SKM-1 treated with dmso at 0.1 percent for 144 hours (cell line): Measurements from ENCODE around the gene FYN.

Experiments used
- DNase-seq: peaks from one replicate; lab custom pipeline; 2025; ENCODE audit not compliant: unreplicated experiment; lab: John Stamatoyannopoulos, UW

Gene FYN

DNA sequence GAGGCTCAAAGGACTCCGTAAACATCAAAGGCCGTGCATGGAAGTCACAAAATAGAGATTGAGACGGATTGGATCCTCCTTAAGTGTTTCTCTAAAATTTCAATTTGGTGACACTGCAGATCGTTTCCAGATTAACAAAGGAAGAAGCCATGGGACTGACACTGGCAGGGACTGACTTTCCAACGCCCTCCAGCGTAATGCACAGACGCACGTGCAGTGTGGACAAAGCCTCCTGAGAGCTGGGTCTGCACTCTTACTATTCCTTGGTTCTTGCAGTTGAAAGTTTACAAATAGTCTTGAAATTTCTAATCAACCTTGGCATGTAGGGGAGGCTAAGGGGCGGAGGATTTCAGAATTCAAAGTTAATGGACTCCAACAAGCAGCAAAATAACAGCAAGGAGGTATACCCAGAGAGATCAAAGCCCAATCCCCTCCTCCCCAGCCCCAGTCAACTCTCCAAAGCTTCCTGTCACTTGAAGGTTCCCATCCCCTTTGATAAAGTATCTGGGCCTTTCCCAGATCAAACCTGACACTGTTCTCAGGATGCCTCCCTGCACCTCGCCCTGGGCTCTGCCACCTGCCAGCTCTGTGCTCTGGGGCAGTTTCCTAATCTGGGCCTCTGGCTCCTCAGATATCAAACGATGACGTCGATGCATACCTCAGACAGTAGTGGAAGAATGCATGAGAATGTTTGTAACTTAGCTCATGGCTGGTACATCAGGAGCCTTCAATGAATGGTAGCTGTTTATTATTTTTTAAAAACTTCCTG lies 161.1 kb downstream of the FYN start:
- no peak for DNase-seq

- no peak for DNase-seq
These were observed 161.8 kb downstream of the FYN start for GRCh38 chr6:111711476-111711875.

DNA sequence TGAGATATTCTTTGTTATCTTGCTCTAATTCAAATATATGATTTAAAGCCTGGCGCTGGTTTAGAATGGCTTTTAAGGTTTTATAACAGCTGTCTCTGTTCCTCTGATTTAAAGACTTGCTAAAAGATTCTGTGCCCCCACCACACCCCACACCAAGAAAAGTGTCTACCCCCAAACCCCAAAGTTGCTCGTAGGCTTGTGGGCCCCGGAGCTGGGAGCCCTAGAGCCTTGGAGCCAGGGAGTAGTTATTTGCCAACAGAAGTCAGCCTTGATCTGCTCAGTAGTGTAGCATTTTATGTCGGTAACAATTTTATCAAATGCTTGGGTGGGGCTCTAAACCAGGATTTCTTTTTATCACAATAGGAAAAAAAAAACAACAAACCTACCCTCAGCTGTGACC lies 162.3 kb downstream of the FYN start:
- DNase-seq: no peak

DNA sequence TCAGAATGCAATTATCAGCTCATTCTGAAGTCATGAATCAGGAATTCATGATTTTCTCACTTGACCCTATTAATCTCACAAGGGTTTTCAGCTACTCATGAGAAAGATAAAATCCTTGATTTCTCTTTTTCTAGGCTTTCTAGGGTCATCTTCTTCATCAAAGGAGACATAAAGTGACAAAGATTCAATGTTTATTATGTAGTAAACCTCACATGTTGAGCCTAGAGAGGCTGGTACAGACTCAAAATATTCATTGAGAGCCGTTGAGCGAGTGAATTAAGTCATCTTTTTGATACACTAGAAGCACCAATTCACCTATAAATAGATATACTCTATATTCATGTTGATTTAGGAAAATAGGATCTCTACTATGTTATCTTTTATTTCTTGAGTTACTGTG lies 162.8 kb downstream of the FYN start:
- no peak for DNase-seq

DNA sequence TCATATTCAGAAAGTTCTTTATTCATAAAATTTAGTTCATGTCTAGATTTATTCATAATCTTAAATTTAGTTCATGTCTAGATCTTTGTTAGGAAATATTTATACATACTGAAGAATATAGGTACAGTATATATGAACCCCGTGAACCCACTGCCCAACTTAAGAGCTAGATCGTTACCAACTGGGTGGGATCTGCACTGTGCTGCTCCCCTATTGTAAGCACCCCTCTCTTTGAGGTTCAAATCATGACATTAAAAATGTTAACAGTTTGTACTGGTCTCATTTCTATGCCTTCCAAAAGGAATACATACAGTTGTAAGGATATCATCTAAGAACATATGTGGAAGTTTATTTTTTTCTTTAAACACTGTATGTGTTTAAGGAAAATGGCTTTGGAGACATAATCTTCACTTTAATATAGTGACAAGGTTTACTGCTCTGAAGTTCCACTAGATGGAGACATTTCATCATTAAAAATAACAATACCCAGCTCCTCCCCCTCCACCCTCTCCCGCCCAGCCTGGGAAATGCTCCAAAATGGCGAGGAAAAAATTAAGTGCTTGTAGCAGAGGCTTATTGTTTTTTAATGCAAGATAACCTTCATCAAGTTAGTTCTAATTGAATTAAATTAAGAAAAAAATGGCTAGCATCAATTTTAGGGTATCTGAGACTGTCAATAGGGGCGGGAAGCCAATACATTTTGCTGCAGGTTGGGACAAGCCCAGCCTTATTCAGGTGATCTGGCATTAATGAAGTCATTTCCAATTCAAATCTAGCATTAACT lies 163.4 kb downstream of the FYN start:
- peak; percentile 70 for DNase-seq

- DNase-seq: no peak
These were observed 164.1 kb downstream of the FYN start for GRCh38 chr6:111709201-111709600.

GRCh38 chr6:111707773-111708172 lies 165.5 kb downstream of the FYN start:
- no peak for DNase-seq

- DNase-seq: no peak
These were observed 166.3 kb downstream of the FYN start for GRCh38 chr6:111706841-111707391.

GRCh38 chr6:111703723-111704122 lies 169.5 kb downstream of the FYN start:
- no peak for DNase-seq

DNA sequence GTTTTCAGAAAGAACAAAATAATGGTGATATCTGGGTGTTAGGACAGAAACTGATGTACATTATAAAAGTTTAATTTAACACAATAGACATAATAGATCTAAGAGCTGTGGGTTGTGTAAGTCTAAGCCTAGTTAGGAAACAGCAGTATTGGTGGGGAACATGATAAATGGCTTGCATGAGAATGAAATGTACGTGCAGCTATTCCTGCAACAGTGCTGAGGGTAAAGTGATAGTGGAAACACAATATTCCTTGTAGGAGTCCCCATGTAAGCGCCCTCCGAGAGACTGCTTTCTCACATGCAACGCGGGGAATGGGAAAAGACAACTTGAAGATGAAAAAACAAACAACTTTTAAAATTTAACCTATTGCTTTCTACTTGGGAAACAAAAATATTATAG lies 171.0 kb downstream of the FYN start:
- DNase-seq: no peak

DNA sequence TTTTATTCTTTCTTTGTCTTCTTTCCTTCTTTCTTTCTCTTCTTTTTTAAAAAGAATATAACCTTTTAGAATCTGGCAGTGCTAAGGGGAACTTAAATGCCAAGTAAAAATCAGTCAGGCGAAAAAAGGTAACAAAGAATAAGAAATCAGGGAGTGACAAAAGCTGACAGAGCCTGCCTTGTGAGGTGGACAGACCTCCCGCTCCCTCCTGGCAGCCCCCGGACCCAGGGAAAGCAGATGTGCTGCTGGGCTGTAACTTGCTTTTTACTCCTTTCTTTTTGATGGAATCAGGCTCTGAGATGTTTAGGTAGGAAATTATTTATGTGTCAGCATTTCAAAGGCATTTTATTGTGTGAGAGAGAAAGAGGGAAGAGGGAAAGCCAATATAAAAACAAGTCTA lies 172.1 kb downstream of the FYN start:
- DNase-seq: no peak

GRCh38 chr6:111700135-111700690 lies 173.0 kb downstream of the FYN start:
- no peak for DNase-seq

GRCh38 chr6:111699123-111699522 lies 174.1 kb downstream of the FYN start:
- DNase-seq: no peak

DNA sequence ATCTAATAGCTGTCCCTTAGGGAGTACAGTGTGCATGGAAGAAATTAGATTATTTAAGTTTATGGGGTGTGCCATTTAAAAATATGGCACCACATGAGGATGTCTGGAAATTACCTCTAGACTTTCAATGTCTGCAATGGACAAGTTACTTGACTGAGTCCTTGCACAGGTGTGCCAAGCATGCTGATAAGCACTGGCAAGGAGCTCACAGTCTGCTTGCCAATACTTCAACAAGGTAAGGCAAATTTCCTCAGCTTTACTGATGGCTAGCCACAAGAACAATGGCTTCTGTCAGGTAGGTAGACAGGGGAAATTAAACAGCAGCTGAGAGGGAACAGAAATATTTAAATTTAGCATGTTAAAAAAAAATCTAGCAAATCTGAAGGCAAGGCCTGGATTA lies 176.4 kb downstream of the FYN start:
- DNase-seq: no peak

GRCh38 chr6:111692327-111693164 lies 180.7 kb downstream of the FYN start:
- DNase-seq: no peak

DNA sequence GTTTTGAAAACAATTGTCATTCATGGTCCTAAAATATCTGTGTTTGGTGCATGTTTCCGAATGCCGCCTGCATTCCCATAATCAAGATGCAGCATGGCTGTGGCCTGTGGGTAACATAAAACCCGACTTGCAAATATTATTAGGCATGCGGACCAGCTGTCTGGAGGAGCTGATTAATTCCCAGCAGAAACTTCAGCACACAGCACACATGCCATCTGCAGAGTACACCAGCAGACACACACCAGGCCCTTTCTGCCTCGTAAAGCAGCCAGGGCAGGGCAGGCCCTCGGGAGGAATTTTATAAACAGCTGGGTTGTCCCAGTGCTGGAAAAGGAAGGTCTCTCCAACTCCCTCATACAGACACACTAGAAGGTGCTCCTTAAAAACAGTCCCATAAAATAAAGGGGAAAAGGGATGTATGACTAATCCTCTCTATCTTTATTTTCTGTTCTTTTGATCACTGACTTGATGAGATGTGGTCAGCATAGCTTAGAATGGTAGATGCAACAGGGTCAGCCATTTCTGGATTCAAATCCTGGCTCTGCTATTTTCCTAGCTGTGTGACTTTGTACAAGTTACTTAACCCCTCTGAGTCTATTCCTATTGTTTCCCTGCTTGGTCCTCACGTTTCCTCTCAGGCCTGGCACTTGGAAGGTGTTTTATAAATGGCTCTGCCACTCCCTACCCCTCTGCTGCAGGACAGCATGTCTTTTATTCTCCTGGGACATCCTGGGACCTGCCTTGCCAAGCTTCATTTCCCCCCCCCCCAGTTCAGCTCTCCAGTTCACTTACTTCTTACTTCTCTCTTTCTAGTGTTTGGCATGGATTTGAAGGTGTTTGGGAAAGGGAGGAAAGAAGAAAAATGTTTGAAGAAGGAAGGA lies 181.7 kb downstream of the FYN start:
- DNase-seq: no peak

DNA sequence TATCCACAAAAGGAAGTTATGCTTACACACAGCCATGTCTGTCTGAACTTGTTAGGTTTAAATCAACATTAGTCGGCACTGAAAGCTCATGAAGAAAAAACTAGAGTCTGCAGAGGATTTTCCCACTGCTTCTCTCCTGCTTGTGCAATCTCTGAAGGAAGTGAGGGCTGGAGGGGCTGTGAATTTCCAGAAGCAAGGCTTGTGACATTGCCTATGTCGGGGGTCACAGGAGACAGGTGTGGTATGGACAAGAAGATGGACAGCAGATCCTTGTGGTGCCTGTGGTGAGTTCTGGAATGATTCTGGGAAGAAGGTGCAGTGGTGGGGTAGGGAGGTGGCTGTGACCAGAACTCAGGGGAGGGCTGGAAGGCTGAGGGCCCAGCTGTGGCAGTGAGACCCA lies 183.3 kb downstream of the FYN start:
- no peak for DNase-seq

DNA sequence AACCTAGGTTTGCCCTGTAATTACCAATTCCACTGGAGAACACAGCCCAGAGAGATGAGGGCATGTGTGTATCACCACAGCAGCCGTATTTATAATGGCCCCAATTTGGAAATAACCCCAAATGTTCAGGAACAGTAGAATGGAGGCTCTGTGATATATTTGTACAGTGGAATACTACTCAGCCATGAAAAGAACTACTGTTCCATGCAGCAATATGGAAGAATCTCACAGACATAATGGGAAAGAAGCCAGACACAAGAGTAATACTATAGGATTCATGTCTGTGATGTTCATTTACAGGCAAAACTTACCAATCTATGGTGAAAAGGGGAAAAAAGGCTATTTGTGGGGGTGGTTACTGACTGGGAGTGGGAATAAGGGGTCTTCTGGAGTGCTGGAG lies 183.8 kb downstream of the FYN start:
- no peak for DNase-seq

GRCh38 chr6:111688331-111688730 lies 184.9 kb downstream of the FYN start:
- no peak for DNase-seq

GRCh38 chr6:111687652-111688051 lies 185.6 kb downstream of the FYN start:
- DNase-seq: no peak
